Middle frontal gyrus (tissue), 1 donor: Measurements from ENCODE around the gene EMD.
"Not testable (repeated sequence)": the region's sequence is repeated elsewhere in the genome, so short reads cannot be mapped to it uniquely, and the experiment has no call there.

ENCODE experiments used
- DNase-seq: peaks from one replicate; pipeline ENCODE4 v3.0.0-alpha.2; 2015; ENCODE audit warnings: low spot score; ENCODE audit errors: extremely low spot score

The EMD gene

DNA sequence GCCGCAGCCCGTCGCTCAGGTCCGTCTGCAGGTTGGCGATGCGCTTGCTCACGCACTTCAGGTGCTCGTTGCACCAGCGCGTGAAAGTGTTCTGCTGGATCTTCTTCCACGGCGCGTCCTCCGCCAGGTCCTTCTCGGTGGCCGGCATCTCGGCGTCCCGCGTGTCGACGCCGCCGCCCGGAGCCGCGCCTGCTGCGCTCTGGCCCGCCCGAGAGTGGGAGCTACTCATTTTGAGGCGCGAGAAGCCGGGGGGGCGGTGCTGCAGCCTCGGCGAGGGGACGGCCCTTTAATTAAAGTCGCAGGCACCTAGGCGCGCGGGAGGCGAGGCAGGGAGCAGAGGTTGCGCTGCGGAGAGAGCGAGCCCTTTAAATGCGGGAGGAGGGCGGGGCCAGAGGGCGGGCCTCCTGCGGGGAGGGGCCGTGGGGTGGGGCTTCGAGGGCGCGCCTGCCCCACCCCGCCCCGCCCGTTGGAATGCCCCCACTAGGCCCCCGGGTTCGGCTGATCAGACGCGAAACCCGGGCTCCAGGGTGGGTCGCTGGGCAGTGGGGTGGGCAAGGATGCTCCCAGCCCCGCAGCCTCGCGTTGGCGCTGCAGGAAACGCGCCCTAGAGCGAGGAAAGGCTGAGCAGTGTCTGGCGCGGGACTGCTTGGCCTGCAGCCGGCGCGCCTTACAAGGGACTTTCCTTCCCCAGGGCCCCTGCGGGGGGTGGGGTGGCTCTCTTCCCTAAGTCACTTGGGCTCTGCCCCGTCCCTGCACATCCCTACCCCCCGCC is 7.9 kb upstream of the EMD start:
- peak; percentile 69 for DNase-seq

DNA sequence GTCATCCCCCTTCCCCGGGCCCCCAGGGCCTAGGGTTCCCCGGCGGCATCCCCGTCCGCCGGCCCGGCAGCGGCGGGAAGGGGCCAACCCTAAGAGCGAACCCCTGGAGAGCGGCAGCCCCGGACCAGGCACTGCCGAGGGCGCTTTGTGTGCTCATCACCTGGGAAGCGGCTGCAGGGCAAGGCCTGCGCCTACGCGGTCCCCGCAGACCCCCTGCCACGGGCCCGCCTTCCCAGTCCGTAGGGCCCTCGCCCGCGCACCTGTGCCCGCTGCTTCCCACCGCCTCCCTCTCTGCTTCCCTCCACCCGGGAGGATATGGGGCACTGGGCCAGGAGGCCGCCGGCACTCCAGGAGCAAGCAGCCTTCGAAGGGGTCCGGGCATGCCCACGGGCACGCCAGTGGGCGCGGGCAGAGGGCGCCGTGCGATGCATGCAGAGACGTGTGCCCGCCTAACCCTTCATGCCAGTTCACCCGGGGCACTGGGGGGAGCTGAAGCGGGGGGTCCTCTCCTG is 7.2 kb upstream of the EMD start:
- DNase-seq = no peak

DNA sequence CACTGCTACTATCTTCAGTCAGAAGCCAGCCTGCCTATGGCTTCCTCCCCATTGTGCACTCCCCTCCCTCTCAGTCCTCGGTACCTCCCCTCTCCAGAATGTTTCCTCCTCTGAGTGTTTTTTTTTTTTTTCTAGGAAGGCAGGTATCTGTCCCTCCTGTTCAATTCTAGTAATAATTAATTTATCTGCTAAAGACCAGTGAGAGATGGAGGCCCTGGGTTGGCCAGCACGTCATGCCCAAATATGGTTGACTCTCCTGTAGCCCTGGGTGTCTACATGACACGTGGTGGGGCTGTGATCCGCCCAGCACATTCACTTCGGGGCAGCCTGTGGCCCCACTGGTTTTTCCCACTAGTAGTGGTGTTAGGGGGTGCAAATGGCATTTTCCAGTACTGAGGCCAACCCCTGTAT is 6.5 kb upstream of the EMD start:
- no peak for DNase-seq

DNA sequence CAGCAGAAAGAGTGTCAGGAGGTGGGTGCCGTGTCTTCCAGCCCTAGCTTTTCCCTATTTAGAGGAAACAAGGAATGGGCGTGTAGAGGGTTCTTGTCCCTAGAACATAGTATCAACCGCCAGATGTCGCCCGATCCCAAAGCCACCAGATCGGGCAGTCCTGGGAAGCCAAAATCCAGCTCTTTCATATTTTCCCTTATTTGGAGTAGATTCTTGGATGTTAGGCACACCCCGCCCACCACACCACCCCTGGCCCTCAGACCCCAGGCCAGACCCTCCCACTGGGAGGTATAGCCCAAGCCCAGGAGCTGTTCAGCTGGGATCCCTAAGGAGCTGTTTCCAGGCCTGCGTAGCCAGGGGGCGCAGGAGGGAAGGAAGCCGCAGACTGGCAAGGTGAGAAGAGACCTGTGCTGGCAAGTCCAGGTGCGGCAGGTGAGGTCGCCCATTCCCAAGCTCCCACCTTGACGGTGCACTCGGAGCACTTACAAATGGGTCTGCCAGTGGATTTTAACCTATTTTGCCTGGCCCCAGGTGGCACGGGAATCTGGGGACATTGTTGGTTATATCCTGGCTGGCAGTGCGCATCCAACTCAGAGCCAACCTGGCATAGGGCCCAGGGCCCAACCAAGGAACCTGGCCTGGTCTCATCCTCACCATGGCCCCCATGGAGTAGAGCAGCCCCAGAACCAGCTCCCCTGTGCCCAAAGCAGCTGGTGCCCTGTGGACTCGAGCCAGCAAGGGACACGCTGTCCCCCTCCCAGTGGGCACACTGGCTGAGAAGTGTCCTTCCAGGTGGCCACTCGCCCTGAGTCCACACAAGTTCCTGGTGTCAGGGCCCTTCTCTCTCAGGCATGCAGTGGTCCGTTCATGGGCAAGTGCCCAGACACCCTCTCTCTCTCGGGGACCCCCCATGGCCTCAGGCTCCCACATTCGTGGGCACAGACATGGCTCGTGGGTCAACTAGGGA is 5.5 kb upstream of the EMD start:
- DNase-seq = no peak

DNA sequence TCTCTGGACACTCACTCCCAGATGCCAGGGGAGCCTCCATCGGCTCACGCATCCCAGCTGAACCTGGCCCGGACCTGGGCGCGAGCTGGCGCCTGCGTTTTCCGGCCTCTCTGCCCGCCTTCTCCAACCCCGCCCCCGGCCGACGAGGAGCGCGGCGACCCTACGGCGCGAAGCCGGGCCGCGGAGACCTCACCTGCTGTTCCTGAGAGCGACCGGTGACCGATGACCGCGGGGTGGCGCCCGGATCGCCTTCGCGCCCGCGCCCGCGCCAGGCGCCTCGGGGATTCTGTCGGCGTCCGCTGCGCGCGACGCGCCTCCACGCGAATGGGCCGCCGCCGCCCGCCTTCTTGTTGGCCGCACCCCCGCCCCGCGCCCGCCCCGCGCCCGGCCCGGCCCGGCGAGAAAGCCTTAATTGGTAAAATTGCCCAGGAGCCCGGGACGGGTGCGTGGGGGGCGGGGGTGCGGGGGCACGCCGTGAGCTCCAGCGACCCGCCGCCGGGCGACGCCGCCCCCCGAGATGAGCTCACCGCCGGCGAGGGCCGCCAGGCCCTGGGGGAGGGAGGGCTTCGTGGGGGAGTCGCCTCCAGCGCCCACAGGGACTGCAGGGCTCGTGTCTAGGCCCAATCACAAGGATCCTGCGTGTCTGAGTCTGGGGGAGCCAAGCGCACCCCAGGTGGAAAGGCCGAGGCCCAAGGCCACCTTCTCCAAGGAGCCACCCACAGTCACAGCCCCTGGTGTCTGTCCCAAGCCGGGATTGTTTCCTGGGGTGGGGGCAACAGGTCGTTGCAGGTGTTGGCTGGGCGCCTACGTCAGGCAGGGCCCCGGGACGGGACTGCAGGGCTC is 4.6 kb upstream of the EMD start, which contains the start of gene FLNA:
TSS of gene FLNA (minus strand) at position 322 of the 843 bp plus-strand sequence. CDS start 3,389 bp downstream, outside the sequence.
- DNase-seq = no peak

DNA sequence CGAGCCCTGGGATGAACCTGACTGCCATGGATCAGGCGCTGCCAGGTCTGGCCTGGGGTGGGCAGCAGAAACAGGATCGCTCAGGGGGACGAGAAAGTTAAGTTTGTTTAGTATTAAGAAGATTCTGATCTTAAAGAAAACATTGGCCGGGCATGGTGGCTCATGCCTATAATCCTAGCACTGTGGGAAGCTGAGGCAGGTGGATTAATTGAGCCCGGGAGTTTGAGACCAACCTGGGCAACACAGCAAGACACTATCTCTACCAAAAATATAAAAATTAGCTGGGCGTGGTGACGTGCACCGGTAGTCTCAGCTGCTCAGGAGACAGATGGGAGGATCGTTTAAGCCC is 4.0 kb upstream of the EMD start:
- no peak for DNase-seq

DNA sequence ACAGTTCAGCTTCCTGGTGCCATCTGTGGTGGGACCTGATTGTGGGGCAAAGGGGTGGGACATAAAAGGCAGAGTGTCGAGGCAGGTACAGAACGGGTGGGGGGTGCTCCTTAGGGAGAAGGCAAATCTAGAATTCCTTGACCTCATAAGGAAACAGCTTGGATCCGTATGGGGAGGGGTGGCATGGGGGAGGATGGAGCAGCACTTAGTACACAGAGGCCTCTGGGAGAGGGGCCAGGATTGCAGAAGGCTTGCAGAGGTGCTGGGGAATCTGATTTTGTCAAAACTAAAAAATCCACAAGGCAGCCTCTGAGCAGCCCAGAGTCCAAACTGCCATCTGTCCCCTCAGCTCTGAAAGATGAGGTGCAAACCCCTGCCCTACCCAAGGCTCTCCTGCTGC is 2.3 kb upstream of the EMD start:
- no peak for DNase-seq

DNA sequence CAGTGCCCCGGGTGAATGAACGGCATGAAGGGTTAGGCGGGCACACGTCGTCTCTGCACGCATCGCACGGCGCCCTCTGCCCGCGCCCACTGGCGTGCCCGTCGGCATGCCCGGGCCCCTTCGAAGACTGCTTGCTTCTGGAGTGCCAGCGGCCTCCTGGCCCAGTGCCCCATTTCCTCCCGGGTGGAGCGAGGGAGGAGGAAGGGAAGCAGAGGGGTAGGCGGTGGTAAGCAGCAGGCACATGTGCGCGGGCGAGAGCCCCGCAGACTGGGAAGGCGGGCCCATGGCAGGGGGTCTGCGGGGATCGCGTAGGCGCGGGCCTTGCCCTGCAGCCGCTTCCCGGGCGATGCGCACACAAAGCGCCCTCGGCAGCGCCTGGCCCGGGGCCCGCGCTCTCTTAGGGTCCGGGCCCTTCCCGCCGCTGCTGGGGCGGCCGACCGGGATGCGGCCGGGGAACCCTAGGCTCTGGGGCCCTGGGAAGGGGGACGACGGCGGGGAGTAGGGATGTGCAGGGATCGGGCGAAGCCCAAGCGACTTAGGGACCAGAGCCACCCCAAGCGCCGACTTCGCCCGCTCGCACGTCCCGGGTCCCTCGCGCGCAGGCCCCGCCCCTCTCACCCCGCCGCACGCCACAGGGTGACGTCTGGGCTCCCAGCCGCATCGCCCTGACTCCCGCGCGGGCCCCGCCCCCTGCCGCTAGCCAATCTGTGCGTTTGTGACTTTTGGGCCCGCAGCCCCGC is 866 bp upstream of the EMD start:
- DNase-seq = peak; percentile 79

DNA sequence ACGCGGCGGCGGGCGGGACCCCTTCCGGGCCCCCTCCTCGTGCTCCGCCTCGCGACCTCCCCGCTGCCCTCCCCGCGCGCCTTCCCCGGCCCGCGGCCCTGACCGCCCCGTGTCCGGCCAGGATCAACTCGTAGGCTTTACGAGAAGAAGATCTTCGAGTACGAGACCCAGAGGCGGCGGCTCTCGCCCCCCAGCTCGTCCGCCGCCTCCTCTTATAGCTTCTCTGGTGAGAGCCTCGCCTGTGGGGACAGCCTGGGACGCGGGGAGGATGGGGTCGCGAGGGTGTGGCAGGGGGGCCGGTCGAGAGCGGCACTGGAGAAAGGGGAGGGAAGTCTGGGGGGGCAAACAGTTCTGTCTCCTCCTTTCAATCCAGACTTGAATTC is 465 bp downstream of the EMD start:
- DNase-seq = no peak

DNA sequence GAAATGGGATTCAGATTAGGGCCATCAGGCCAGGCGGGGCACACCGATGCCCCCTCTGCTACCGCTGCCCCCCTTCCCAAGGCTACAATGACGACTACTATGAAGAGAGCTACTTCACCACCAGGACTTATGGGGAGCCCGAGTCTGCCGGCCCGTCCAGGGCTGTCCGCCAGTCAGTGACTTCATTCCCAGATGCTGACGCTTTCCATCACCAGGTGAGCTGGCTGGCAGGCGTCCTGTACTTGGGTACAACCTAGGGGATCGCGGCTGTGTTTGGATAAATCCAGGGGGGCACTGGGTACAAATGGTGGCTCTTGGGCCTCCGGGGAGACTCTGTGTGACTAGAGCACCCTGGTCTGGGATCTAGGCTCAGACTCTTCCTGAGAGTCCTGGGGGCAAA is 1.1 kb downstream of the EMD start:
- no peak for DNase-seq

DNA sequence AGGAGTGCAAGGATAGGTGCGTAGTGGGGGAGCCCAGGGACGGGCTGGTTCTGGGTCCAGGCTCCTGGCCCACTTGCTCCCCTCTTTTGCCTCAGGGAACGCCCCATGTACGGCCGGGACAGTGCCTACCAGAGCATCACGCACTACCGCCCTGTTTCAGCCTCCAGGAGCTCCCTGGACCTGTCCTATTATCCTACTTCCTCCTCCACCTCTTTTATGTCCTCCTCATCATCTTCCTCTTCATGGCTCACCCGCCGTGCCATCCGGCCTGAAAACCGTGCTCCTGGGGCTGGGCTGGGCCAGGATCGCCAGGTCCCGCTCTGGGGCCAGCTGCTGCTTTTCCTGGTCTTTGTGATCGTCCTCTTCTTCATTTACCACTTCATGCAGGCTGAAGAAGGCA is 1.7 kb downstream of the EMD start:
- no peak for DNase-seq

DNA sequence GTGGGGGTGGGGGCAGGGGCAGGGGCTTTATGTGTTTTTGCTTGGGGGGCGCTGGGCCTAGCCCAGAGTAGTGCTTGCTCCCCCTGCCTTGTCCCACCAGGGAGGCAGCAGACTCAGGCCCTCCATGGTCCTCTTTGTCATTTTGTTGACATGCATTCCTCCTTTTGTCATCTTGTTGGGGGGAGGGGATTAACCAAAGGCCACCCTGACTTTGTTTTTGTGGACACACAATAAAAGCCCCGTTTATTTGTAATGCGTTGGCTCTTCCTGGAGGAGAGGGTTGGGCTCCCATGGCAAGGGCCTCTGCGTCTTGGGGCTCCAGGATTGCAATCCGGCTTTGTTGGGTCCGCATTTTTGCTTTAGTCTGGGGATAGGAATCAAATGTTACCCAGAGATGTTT is 2.2 kb downstream of the EMD start:
- no peak for DNase-seq

DNA sequence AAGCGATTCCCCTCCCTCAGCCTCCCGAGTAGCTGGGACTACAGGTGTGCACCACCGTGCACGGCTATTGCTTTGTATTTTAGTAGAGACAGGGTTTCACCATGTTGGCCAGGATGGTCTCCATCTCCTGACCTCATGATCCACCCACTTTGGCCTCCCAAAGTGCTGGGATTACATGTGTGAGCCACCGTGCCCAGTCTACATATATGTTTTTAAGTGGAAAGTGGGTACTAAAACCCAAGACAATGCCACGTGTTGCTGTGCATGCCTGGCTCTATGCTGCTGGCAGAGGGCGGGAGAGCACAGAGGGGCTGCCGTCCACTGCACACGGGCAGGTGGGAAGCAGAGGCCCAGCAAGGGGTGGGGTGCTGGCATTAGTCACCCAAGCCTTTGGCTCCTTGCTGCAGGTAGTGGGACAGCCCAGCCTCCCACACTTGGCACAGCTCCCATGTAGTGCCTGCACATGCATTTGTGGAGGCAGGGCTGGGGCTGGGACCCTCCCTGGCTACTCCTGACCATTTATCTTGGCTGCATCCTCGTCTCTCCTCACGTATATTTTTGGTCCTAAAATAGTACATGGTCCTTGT is 3.5 kb downstream of the EMD start:
- no peak for DNase-seq

DNA sequence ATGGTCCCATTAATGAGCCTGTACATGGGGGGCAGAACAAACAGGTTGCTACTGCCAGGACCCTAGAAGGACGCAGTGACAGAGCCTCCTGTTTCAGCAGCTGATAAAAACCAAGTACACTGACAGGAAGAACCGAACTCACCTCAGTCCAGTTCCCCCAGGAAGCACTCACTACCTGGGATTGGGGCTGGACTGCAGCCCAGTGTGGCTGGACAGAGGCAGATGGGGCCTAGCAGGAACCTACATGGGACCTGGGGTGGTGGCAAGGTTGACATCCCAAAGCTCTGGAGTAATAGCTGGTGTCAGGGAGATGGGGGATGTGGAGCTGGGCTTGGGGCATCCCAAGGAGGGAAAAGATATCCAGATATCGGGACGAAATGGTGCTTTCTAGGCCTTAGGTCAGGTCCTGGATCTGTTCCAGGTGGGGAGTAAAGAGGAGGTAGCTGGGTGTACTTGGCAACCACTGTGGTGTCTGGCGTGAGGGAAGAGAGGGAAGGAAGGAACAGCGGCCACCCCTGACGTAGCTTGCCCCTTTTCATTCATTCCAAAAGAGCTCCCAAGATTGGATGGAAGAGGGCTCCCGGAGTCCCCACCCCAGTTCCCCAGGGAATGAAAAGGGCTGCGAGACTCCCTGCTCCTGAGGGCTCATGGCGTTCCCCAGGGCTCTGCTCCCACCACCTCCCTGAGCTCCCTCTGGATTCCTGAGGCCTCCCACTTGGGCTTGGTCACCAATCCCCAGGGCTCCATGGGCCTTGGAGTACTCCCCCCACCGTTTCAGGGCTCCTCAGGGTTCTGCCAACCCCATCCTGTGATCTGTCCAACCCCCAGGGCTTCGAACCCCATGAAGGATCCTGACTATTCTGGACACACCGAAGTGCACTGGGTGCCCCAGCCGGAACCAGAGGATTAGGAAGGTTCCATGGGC is 4.5 kb downstream of the EMD start:
- no peak for DNase-seq

DNA sequence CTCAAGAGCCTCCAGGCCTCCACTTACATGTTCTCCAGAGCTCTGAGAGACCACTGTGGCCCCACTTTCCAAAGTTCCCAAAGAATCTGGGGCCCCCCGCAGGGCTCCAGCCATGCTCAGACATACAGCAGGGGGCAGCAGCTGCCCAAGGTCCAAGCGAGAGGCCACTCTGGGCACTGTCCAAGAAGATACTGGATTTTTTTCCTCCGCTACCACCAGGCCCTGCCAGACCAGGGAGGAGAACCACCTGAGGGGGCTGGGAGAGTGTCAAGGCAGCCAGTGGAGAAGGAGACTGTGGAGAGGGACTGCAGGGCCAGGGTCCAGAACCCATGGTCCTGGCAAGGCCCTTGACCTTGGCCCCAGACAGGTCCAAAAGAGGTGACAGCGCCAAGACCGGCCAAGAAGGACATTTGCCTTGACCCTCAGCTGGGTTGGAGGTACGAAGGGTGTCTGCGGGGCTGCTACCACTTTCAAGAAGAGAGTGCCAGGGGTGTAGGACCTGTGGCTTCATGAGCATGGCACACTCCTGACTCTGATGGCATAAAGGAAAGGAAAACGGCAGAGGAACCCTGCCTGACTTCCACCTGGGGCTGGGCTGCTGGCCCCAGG is 5.3 kb downstream of the EMD start:
- no peak for DNase-seq

DNA sequence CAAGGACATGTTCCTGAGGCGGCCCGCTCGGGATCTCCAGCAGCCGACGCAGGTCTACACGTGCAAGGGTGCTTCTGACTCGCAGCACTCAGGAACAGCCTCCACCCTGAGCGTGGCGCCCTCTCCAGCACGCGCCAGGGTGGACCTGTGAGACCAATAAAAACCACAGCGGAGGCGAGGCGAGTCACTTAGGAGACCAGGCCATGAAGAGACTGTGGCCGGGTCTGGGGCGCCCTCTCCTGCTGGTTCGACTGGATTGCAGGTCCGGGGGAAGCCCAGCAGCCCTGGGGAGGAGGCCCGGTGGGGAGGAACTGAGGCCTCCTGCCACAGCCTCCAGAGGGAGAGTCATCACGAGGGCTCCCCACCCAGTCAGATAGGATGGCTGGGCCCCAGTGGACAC is 9.0 kb downstream of the EMD start:
- not testable (repeated sequence) for DNase-seq

DNA sequence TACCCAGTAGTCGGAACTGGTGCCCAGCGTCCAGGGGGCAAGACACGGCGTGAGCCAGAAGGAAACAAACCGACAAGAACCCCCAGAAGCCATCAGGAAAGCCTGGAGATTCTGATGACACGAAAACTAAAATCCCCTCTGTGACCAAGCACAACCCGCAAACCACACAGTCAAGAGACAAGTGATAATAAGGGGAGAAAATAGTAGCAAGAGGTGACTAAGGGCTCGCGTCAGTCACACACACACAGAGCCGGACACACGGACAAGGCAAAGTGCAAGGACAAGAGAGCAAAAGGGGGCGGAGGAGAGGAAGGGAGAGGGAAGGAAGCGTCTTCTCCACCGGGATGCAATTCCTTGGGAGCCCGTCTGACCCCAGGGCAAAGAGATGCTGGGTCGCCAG is 9.6 kb downstream of the EMD start:
- not testable (repeated sequence) for DNase-seq

DNA sequence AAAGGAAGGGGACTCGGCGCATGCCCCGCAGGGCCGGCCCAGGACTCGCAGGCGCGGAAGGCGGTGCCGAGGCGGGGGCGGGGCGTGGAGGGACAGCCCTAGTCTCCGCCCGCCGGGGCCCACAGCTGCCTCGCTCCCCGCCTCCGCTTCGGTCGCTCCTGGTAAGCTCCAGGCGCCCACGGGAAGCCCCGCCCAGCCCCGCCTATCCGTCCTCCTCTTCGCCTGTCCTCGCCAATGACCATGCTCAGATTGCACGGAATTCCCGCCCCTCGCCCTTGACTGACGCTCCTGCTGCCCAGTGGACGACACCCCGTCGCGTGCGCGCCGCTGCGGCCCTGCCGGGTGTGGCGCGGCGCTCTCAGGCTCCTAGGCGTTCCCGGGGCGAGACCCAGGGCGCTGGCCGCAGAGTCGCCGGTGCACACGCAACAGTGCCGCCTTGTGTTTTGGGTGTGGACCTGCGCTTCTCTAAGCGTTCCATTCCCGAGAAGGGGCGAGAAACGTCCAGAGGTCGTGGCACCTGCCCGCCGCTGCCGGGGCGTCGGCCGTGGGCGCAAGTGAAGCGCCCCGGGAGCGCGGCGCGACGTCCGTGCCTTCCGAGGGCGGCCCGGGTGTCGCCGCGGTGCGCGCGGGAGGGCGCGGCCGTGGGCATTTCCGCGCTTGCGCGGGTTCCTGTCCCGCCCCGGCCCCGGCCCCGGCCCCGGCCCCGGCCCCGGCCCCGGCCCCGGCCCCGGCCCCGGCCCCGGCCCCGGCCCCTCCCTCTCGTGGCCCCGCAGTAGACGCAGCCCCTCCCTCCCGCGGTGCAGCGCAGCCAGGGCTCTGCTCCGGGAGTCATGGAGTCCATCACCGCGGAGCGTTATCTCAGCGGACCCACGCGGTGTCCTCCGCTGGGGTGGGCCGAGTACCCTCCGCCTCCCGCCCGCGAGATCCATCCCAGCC is 11.0 kb downstream of the EMD start:
- not testable (repeated sequence) for DNase-seq
